Middle frontal gyrus (tissue), 1 donor: ENCODE measurements around the gene SYNRG.
"Not testable (repeated sequence)": the region's sequence is repeated elsewhere in the genome, so short reads cannot be mapped to it uniquely, and the experiment has no call there.

ENCODE experiments used
- DNase-seq: peaks from one replicate; pipeline ENCODE4 v3.0.0-alpha.2; 2015; ENCODE audit warnings: low spot score; ENCODE audit errors: extremely low spot score

The SYNRG gene

DNA sequence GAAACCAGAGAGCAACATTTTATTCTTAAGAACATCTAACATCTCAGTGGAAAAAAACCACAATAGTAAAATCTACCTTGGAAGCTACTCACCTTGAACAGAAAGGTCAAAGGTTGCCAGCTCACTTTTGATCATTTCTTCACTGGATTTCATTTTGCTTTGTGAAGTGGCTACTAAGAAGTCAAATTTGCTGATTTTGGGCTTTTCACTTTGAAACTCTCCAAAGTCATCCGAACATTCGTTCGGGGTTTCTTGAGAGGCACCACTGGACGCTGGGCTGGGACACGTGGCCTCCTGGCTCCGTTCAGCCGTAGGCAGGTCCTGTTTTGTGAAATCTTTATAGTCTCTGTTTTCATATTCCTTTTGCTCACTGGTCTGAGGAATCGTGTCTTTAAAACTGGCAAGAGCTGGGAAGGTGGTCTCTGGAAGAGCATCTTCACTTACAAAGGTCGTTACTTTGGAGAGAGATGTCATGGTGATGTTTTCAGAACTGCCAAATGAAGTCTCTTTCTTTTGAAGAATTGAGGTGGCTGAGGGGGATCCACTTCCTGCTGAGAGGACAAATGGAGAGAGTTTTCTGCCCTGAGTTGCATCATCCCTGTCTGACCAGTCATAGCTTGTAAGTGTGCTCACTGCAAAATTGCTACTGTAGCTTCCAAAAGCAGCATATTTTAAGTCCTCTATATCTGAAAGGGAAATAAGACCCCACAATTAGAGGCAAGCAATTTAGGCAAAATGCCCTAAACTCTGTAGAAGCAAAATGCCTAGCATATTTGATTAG, 67.1 kb downstream of the SYNRG start:
- DNase-seq = no peak

- DNase-seq = no peak
Observed at GRCh38 chr17:37538981-37539659, 70.1 kb downstream of the SYNRG start.

GRCh38 chr17:37535906-37536305, 73.3 kb downstream of the SYNRG start:
- DNase-seq = no peak

DNA sequence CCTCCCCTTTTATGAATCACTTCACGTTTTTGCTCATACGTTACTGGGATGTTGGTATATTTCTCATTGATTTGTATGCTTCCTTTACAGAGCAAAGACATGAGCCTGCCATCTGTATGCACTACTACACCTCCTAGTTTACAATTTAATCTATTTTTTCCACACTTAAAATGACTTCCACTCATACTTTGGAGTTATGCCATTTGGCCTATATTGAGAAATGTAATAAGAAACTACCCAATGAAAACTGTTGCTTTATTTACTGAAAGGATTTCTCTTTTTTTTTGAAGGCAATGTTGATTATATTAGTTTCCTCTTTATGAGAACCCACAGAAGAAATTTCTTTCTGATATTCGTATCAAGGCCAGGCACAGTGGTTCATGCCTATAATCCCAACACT, 76.5 kb downstream of the SYNRG start:
- DNase-seq = no peak

GRCh38 chr17:37530420-37530819, 78.8 kb downstream of the SYNRG start:
- DNase-seq = no peak

DNA sequence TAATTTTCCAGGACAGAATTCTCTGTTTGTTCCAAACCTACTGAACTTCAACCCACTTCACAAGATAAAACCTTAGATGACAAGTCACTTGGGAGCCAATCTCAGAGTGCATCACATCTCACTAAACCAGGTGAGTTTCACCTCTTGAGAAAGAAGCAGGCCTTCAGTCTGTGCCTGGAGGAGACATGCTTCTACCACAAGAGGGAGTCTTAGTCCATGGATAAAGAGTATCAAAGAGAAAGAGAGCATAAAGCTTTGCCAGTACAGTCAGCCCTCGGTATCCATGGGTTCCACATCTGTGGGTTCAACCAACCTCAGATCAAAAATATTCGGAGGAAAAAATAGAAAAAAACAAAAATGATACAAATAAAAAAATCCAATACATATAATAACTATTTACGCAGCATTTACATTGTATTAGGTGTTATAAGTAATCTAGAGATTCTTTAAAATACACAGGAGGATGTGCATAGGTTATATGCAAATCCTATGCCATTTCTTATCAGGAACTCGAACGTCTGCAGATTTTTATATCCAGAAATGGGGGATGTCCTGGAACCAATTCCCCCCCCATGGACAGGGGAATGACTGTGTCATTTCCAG, 81.9 kb downstream of the SYNRG start:
- DNase-seq = no peak

DNA sequence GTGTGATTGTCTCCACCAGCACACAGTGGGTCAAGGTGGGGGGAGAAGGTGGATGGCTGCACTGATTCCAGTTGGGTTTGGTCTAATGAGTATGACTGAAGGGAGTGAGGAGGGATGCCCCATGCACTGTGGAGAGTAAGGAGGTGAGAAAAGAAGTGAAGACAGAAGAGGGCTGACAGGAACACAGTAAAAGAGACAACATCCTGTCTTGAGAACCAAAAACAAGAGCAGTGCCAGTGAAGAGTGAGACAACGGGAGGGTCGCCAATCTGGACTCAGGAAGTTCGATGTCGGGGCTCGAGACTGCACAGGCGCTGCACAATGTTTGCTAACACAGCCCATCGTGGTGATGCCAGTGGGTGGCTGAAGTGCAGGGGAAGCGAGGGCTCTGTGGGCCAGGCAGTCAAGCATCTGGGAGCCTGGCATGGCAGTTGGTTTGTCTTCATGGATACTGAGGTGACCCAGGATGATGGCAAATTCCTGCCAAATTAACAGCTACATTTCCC, 85.5 kb downstream of the SYNRG start:
- no peak for DNase-seq

- no peak for DNase-seq
Observed at GRCh38 chr17:37521821-37522220, 87.4 kb downstream of the SYNRG start.

- no peak for DNase-seq
Observed at GRCh38 chr17:37520174-37520573, 89.0 kb downstream of the SYNRG start.

- DNase-seq = no peak
Observed at GRCh38 chr17:37519251-37519985, 89.8 kb downstream of the SYNRG start.

- DNase-seq = no peak
Observed at GRCh38 chr17:37518826-37519225, 90.4 kb downstream of the SYNRG start.

DNA sequence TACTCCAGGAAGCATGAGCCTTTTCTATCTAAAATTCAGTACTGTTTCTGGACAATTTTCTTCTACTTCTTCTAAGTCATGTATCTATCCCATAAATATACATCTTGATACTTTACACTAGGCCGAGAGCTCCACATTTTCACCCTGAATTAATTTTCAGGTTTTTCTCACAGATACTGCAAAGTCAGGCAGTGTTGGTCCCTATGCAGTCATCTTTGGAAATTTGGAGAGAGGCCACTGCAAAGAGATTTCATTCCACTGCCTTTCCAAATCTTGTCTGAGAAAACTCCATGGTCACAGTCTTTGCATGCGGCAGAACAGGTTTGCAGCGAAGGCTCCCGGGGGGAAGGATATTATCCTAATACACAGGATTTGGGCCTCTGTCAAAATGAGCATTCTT, 91.3 kb downstream of the SYNRG start:
- no peak for DNase-seq

GRCh38 chr17:37516127-37516571, 93.1 kb downstream of the SYNRG start:
- no peak for DNase-seq

DNA sequence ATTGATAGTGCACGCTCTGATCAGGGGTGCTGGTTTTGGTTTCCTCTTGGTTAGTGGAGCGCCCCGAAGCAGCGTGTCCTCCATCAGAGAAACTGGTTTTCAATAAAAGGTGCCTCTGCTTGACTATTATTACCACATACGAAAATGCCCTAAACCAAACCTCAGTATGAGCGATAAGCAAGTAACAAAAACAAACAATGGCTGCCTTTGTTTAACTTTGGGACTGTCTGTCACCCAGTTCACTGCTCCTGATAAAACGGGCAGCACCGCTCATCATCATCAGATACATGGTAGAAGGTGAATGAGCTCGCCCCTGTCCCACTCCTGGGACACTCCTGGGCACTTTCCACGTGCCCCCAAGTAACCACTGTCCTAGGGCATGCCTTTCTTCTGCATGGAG, 95.5 kb downstream of the SYNRG start:
- no peak for DNase-seq

DNA sequence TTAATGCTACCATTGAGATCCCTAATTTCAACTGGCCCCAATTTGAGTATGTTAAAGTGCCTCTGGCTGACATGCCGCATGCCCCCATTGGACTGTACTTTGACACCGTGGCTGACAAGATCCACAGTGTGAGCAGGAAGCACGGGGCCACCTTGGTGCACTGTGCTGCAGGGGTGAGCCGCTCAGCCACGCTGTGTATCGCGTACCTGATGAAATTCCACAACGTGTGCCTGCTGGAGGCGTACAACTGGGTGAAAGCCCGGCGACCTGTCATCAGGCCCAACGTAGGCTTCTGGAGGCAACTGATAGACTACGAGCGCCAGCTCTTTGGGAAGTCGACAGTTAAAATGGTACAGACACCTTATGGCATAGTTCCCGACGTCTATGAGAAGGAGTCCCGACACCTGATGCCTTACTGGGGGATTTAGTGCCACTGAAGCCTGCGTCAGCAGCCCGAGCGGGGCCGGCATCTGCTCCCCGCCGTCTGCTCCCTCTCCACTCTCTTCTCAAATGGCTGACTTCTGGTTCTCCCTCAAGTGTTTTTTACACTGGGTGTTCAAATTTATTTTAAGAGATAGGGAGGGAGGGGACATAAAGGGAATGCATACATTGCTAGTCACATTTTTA, 96.7 kb downstream of the SYNRG start:
- DNase-seq = no peak

DNA sequence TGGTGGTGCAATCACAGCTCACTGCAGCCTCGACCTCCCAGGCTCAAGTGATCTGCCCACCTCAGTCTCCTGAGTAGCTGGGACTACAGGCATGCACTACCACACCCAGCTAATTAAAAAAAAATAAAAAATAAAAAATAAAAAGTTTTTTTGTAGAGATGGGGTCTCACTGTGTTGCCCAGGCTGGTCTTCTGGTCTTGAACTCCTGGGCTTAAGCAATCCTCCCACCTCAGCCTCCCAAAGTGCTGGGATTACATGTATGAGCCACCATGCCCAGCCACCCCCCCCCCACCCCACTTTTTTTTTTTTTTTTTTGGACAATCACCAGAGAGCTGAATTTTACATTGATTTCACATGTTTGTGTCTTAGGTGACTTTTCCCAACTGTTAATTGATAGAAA, 97.6 kb downstream of the SYNRG start:
- not testable (repeated sequence) for DNase-seq

DNA sequence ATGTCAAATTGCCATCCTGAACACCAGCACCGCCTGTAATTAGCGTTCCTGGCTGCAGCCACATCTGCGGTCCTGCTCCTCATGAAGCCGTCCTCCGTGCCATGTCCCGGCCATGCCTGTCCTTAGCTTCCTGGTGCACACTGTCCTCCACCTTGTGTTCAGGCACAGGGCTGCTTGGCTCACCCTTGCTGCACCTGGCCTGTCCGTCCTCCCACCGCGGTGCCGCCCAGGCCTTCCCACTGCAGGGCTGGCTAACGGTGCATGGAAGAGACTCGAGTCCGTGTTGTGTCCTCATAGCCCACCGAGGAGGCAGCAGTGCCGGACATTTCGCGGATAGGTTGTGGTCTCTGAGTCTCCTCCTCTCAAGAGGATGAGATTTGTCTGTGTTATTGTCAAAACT, 99.2 kb downstream of the SYNRG start:
- no peak for DNase-seq

GRCh38 chr17:37507111-37507510, 102.1 kb downstream of the SYNRG start:
- DNase-seq = no peak

- DNase-seq = no peak
Observed at GRCh38 chr17:37506678-37507077, 102.5 kb downstream of the SYNRG start.

DNA sequence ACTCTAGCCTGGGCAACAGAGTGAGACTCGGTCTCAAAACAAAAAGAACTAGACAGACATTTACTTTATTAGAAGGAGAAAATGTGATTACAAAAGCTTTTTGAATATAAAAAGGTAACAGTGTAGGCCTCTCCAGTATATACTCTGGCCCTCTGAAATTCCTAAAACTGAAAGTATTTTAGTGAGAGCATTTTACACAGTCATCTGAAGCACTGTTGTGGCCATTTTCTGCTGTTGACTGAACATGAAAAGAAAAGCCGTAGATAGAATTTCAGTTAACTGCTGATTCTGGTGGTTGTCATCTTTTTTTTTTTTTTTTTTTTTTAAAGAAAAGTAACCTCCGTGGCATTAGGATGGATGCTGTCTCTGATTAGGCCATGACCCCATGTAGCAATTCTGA, 103.9 kb downstream of the SYNRG start:
- no peak for DNase-seq

- no peak for DNase-seq
Observed at GRCh38 chr17:37503148-37503547, 106.1 kb downstream of the SYNRG start.
